Peyer's patch (tissue), 4 donors: ENCODE measurements around the gene RFX5.
"Not testable (repeated sequence)": the region's sequence is repeated elsewhere in the genome, so short reads cannot be mapped to it uniquely, and the experiment has no call there.

Source experiments
- CTCF ChIP-seq, 6 experiments: fragments of 450-650 bp in 4 of 6; fragments of 200-600 bp in 2 of 6; sonication (generic) in 1 of 6; IDR thresholded peaks; one replicate each; pipeline ENCODE4 v1.5.1; 2017 to 2019; ENCODE audit warnings: antibody characterized with exemption in 6 of 6, mild to moderate bottlenecking in 3 of 6, moderate library complexity in 1 of 6
- POLR2A ChIP-seq, 2 donors: fragments of 450-650 bp; IDR thresholded peaks; one replicate each; pipeline ENCODE4 v1.5.1; 2017; ENCODE audit warnings: antibody characterized with exemption in 2 of 2, mild to moderate bottlenecking in 2 of 2, moderate library complexity in 2 of 2

GRCh38 chr1:151390221-151391078 lies 43.4 kb upstream of the RFX5 start:
- not testable (repeated sequence) for TF ChIP-seq POLR2A, CTCF (IDR thresholded peaks at IDR 0.05)
